Hindlimb muscle (tissue), 1 donor: ENCODE results near the gene IL20RB. TPM values are rescaled to one million over a fixed set of nuclear protein-coding genes. Genes with fewer than 3 reads are reported as not detected.
"Not testable (repeated sequence)": the region's sequence is repeated elsewhere in the genome, so short reads cannot be mapped to it uniquely, and the experiment has no call there.

Experiments
- DNase-seq: peaks from one replicate; pipeline ENCODE4 v3.0.0-alpha.2; 2013
- polyA plus RNA-seq: library from polyadenylated mRNA; unstranded; fragments of 120-200 nt; gene quantifications from one replicate; pipeline ENCODE4 v1.2.1, GENCODE V29; 2013; ENCODE audit not compliant: insufficient read length

The IL20RB gene
- polyA plus RNA-seq, 1 donor = 0.97 TPM

GRCh38 chr3:136988651-136989050 lies 30.9 kb downstream of the IL20RB start:
- DNase-seq = no peak

DNA sequence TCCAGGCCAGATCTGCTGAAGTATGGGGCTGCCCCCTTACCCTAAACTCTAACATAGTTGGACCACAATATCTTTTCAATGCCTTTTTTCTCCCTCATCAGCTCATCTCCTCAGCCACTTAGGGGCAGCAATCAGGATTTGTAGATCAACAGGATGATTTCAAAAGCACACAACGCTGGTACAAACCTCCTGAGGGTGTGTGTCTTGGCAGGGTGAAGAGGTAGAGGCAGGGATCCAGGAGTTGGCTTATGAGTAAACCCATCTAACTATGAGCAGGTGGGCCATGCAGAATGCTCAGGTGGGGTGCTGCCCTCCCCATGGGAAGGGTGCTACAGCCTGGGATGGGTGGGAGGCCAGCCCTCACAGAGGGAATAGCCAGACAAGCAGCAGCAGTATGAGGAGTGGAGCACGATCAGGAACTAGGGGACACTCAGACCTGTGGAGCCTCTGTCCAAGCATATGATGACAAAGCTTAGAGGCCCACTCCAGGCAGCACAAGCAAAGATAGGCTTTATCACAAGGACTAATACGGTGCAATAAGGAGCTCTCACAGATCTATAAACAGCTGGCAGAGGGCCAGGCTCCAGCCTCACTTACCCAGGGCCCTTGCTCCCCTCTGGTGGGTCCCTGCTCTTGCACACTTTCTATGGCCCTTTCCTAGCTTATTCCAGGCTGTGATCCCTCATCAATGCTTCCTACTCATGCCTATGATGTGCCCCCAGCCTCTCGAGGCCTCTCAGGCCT lies 32.2 kb downstream of the IL20RB start:
- DNase-seq = no peak

- no peak for DNase-seq
Observed at GRCh38 chr3:136990826-136991225, 33.0 kb downstream of the IL20RB start.

- DNase-seq = no peak
Observed at GRCh38 chr3:136992115-136992514, 34.3 kb downstream of the IL20RB start.

- no peak for DNase-seq
Observed at GRCh38 chr3:136994772-136995516, 37.2 kb downstream of the IL20RB start.

- no peak for DNase-seq
Observed at GRCh38 chr3:136995652-136996051, 37.9 kb downstream of the IL20RB start.

DNA sequence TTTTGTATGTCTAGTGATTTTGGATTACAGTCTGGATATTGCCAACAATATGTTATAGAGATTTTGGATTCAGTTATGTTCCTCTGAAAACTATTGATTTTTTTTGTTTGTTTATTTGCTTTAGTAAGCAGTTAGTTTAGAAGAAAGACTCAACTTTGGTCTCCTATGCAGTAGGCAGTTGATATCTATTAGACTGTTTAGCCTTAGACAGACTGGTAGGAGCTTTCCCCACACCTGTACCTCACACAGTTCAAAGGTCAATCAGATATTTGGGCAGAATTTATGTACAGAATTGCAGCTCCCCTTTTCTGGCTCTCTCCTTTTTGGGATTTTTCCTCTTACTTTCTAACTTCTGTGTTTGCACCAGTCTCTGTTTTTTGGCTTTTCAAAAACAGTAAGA lies 42.3 kb downstream of the IL20RB start:
- DNase-seq = no peak

- not testable (repeated sequence) for DNase-seq
Observed at GRCh38 chr3:137007376-137007775, 49.6 kb downstream of the IL20RB start.

GRCh38 chr3:137008131-137008530 lies 50.3 kb downstream of the IL20RB start:
- no peak for DNase-seq

- no peak for DNase-seq
Observed at GRCh38 chr3:137008976-137009375, 51.2 kb downstream of the IL20RB start.

DNA sequence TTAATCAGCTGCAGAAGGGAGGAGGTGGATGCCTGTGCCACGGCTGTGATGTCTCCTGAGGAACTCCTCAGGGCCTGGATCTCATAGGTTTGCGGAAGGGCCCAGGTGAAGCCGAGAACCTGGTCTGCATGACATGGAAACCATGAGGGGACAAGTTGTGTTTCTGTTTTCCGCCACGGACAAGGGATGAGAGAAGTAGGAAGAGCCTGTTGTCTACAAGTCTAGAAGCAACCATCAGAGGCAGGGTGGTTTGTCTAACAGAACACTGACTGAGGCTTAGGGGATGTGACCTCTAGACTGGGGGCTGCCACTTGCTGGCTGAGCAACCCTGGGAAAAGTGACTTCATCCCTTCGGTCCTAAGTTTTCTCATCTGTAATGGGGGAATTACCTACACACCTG lies 52.4 kb downstream of the IL20RB start:
- no peak for DNase-seq

DNA sequence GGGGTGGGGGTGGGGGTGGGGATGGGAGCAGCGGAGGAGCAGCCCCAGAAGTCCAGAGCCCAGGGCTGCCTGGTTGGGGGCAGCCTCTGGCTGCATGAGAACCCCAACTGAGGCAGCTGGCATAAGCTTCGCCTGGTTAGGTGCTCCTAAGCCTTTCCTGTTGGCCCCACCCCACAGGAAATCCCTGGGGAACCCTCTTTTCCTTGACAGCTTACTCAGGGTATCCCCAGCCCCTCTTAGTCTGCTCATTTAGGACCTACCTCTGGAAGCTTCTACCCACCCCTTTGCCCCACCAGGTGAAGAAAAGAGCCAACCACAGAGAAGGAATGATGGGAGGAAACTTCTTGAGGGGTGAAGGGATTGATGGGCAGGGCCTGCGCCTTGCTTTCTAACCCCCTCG lies 53.4 kb downstream of the IL20RB start:
- DNase-seq = no peak

DNA sequence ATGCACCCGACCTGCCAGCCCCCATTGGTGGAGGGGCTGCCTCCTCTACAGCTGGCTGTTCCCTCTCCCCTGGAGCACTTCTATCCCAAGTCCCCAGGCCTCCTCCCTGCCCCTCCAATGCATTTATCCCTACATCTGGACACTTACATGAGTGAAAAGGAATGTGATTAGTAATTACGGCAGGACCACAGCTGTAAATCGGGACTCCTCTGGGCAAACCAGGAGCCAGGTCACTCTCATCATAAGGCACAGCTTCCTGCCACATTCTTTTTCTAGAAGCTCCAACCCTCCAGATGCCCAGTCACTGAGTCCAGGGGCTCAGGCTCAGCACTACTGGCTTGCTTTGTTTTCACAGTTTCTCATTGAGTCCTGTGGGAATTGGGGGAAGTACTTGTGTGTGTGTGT lies 54.3 kb downstream of the IL20RB start:
- peak; percentile 42 for DNase-seq

GRCh38 chr3:137013951-137014688 lies 56.3 kb downstream of the IL20RB start:
- peak; percentile 93 for DNase-seq

DNA sequence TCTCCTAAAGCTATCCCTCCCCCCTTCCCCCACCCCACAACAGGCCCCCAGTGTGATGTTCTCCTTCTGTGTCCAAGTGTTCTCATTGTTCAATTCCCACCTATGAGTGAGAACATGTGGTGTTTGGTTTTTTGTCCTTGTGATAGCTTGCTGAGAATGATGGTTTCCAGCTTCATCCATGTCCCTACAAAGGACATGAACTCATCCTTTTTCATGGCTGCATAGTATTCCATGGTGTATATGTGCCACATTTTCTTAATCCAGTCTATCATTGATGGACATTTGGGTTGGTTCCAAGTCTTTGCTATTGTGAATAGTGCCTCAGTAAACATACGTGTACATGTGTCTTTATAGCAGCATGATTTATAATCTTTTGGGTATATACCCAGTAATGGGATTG lies 59.5 kb downstream of the IL20RB start:
- DNase-seq = not testable (repeated sequence)

DNA sequence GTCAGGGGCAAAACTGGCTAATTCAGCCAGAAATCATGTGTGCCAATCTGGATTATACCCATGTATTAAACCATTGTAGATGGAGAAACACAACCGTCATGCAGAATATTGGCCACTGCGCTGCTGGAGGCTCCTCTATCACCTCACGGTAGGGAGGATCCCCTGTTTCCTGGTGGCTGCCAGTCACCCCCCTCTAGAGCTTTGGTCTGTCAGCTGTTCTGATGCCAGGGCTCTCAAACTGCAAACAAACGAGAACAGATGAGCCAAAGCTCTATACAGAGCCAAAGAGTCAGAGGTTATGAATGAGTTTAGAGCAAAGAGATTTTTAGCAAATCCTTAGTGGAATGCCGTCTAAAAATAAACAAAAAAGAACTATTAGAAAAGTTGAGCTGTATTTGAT lies 62.5 kb downstream of the IL20RB start:
- DNase-seq = no peak

- no peak for DNase-seq
Observed at GRCh38 chr3:137020888-137021287, 63.1 kb downstream of the IL20RB start.

- DNase-seq = no peak
Observed at GRCh38 chr3:137024348-137024747, 66.6 kb downstream of the IL20RB start.

DNA sequence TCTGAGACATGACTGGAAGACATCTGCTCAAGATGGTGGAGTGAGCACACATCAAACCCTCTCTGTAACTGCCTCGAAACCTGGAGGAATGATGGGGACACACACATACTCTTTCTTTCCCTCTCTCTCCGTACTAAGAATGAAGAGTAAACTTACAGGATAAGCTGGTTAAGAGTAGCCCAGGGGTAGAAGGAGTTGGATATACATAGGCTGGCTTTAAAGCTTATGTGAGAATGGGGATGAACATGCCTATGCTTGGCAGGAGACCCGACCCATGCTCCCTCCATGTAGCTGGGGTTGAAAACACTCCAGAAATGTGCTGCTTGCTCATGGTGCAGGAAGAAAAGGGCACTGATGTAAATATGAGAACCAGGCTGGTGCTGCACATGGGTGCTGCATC lies 68.9 kb downstream of the IL20RB start:
- DNase-seq = no peak

DNA sequence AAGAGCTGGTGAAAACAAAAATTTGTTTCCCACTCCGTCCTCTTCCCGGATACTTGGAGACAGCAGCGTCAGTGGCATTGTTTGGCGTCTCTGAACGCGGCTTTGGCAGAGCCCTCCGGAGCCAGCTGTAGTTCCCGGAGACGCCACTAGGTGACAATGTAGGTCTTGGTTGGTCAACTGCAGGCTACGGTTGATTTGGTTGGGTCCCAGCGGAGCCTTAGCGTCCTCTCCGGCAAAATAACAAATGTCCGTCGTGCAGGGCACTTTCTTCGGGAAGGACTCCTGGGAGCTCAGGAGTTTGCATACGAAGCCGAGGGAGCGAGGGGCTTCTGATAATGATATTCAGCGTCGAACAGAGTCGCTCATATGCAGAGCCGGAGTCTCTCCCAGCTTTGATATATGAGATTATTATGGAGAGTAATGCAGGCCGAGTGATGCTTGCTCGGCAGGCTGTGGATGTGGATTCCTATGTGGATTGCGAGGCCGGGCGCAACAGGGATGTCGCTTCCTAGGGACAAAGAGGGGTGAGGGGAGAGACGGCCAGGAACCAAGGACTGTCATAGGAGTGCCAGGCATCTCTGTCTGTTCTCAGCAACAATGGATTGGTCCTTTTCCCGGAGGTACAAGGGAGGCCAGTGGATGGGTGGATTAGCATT lies 74.8 kb downstream of the IL20RB start:
- DNase-seq = peak; percentile 86

- DNase-seq = no peak
Observed at GRCh38 chr3:137035631-137036030, 77.8 kb downstream of the IL20RB start.

DNA sequence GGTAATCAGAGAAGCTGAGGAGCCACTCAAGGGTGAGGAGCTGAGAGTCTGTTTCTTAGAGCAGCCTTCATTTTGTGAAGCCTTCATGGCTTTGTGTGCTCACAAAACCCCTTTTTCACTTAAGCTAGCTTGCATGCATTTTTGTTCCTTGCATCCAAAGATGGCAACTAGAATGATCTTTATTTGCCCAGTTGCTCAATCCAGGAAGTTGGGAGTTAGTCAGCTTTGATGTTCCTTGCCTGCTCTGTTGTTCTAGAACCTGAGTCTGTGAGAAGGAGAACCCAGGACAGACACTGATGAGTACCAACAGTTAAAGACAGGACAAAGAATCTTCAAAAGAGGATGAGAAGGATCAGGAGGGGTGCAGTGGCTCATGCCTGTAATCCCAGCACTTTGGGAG lies 81.8 kb downstream of the IL20RB start:
- no peak for DNase-seq

DNA sequence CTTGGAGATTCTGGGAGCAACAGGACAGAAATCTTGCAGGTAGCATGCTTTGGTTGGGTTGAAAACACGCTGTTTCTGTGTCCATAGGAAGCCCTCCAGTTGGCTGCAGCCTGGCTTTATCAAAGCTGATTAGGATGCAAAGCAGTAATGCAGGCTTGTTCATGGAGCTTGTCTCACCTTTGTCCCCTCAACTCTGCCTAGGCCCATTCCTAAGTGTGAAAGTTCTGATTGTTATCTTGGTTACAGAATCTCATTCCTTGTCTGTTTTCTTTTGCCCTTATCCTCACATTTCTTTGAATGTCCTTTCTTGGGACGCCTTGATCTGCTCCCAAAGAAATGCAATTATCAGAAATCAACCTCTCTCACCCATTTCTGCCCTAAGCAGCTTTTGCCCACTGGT lies 83.5 kb downstream of the IL20RB start:
- no peak for DNase-seq
